ENCODE results near the gene PRSS37. TPM values are rescaled to one million over a fixed set of nuclear protein-coding genes. Genes with fewer than 3 reads are reported as not detected.

Gene PRSS37
- total RNA-seq, 1 donor from 2014 or later, result not detected

- Histone ChIP-seq H3K4me3 (ENCODE audit: low read depth, low read length) (no peak within 1 kb of the TSS), H3K27me3 (ENCODE audit: control insufficient read depth, insufficient read depth, low read length) (no peaks in the 10 kb centered on the region), H3K36me3 (ENCODE audit: control insufficient read depth, insufficient read depth, low read length) (no peaks in the 10 kb centered on the region)
- TF ChIP-seq CTCF (IDR thresholded peaks at IDR 0.05; ENCODE audit: insufficient read depth, low read length, poor library complexity, severe bottlenecking), result no peak
- DNase-seq (ENCODE audit: low read depth), result no peak
Observed at GRCh38 chr7:141789917-141790316, 51.4 kb downstream of the PRSS37 start, which contains the start of gene TAS2R5. TSS of gene TAS2R5 (plus strand) at chr7:141790217. CDS start at chr7:141790362, 145 bp downstream.

- Histone ChIP-seq H3K4me3 (ENCODE audit: low read depth, low read length) (no peak overlapping the region), H3K36me3 (ENCODE audit: control insufficient read depth, insufficient read depth, low read length) (no peaks in the 10 kb centered on the region), H3K27me3 (ENCODE audit: control insufficient read depth, insufficient read depth, low read length) (no peaks in the 10 kb centered on the region)
- no peak for TF ChIP-seq CTCF (IDR thresholded peaks at IDR 0.05; ENCODE audit: insufficient read depth, low read length, poor library complexity, severe bottlenecking)
- DNase-seq (ENCODE audit: low read depth), result no peak
Observed at GRCh38 chr7:141788296-141788695, 53.0 kb downstream of the PRSS37 start.

Other genes with a start within 250 kb of the PRSS37 start
- 17.0 and 18.9 TPM in 2 replicates for gene DENND11, start 139.3 kb downstream of the PRSS37 start, total RNA-seq
- gene WEE2, start 133.1 kb downstream of the PRSS37 start, total RNA-seq, result not detected in 2 replicates
- gene SSBP1, start 103.1 kb downstream of the PRSS37 start, total RNA-seq, result 204 and 220 TPM in 2 replicates
- 0.29 and 0.55 TPM in 2 replicates for gene TAS2R3, start 77.4 kb downstream of the PRSS37 start, total RNA-seq
- 0.07 and 0.08 TPM in 2 replicates for gene TAS2R4, start 64.8 kb downstream of the PRSS37 start, total RNA-seq
- 0.46 and 3.7 TPM in 2 replicates for gene TAS2R5, start 51.3 kb downstream of the PRSS37 start, total RNA-seq
- 0.07 TPM in 1 of 2 replicates, not detected in the other for gene OR9A4, start 74.9 kb upstream of the PRSS37 start, total RNA-seq
- not detected in 2 replicates for gene CLEC5A, start 105.5 kb upstream of the PRSS37 start, total RNA-seq
- gene TAS2R38, start 132.3 kb upstream of the PRSS37 start, total RNA-seq, result not detected in 2 replicates
- gene MGAM, start 154.4 kb upstream of the PRSS37 start, total RNA-seq, result 0.14 TPM in 1 of 2 replicates, not detected in the other